Transverse colon (tissue), 4 donors: ENCODE measurements around the gene XCR1.

Experiments
- EP300 ChIP-seq: sonication (generic); formaldehyde crosslinking; IDR thresholded peaks from one replicate; pipeline ENCODE4 v1.6.1; 2017; ENCODE audit warnings: antibody characterized with exemption, low read depth
- POLR2A ChIP-seq: fragments of 450-650 bp; IDR thresholded peaks from one replicate; pipeline ENCODE4 v1.6.1; 2016; ENCODE audit warnings: antibody characterized with exemption, mild to moderate bottlenecking, moderate library complexity
- POLR2AphosphoS5 ChIP-seq, 3 donors: sonication (generic); formaldehyde crosslinking; IDR thresholded peaks; one replicate each; pipeline ENCODE4 v1.6.1; 2016; ENCODE audit warnings: antibody characterized with exemption in 3 of 3
- TF ChIP-seq, protein P1 (sequence below), 5 experiments: fragments of 200-600 bp in 3 of 5; fragments of 450-650 bp in 2 of 5; sonication (generic) in 3 of 5; IDR thresholded peaks; 1 replicate in 2 of 5; 2 replicates in 3 of 5; pipeline ENCODE4 v1.5.1; 2016 to 2017; ENCODE audit warnings: antibody characterized with exemption in 5 of 5, inconsistent platforms in 3 of 5, mild to moderate bottlenecking in 2 of 5, moderate library complexity in 1 of 5

GRCh38 chr3:46010519-46011113 lies 16.7 kb downstream of the XCR1 start:
- no peak for TF ChIP-seq POLR2AphosphoS5 (IDR thresholded peaks at IDR 0.05)
- no peak for TF ChIP-seq POLR2A
- TF ChIP-seq, protein P1, sequence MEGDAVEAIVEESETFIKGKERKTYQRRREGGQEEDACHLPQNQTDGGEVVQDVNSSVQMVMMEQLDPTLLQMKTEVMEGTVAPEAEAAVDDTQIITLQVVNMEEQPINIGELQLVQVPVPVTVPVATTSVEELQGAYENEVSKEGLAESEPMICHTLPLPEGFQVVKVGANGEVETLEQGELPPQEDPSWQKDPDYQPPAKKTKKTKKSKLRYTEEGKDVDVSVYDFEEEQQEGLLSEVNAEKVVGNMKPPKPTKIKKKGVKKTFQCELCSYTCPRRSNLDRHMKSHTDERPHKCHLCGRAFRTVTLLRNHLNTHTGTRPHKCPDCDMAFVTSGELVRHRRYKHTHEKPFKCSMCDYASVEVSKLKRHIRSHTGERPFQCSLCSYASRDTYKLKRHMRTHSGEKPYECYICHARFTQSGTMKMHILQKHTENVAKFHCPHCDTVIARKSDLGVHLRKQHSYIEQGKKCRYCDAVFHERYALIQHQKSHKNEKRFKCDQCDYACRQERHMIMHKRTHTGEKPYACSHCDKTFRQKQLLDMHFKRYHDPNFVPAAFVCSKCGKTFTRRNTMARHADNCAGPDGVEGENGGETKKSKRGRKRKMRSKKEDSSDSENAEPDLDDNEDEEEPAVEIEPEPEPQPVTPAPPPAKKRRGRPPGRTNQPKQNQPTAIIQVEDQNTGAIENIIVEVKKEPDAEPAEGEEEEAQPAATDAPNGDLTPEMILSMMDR (IDR thresholded peaks at IDR 0.05): no peak
- no peak for TF ChIP-seq EP300
